Measurements from ENCODE around the gene TSPO. TPM values are rescaled to one million over a fixed set of nuclear protein-coding genes. Genes with fewer than 3 reads are reported as not detected.

The TSPO gene
- total RNA-seq, 2 donors from 2014 or later, result 266 to 426 TPM

- H3K9ac ChIP-seq (ENCODE audit: low read depth in 2 of 2, low read length in 2 of 2), result no peak overlapping the region
- intact Hi-C loops (cut with DNase I), result no loop called here
- no peaks in the 10 kb centered on the region for H3K4me1 ChIP-seq
- no peaks in the 10 kb centered on the region for H3K36me3 ChIP-seq
- DNase-seq, result no peak
- no peaks in the 10 kb centered on the region for H3K9me3 ChIP-seq
- no peak overlapping the region for H3K27ac ChIP-seq
- TF ChIP-seq, protein P1, sequence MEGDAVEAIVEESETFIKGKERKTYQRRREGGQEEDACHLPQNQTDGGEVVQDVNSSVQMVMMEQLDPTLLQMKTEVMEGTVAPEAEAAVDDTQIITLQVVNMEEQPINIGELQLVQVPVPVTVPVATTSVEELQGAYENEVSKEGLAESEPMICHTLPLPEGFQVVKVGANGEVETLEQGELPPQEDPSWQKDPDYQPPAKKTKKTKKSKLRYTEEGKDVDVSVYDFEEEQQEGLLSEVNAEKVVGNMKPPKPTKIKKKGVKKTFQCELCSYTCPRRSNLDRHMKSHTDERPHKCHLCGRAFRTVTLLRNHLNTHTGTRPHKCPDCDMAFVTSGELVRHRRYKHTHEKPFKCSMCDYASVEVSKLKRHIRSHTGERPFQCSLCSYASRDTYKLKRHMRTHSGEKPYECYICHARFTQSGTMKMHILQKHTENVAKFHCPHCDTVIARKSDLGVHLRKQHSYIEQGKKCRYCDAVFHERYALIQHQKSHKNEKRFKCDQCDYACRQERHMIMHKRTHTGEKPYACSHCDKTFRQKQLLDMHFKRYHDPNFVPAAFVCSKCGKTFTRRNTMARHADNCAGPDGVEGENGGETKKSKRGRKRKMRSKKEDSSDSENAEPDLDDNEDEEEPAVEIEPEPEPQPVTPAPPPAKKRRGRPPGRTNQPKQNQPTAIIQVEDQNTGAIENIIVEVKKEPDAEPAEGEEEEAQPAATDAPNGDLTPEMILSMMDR (IDR thresholded peaks at IDR 0.05), result no peak
- no peak overlapping the region for H3K4me3 ChIP-seq
- no peaks in the 10 kb centered on the region for H3K27me3 ChIP-seq
Measured at GRCh38 chr22:43203471-43203981, 52.2 kb downstream of the TSPO start.

DNA sequence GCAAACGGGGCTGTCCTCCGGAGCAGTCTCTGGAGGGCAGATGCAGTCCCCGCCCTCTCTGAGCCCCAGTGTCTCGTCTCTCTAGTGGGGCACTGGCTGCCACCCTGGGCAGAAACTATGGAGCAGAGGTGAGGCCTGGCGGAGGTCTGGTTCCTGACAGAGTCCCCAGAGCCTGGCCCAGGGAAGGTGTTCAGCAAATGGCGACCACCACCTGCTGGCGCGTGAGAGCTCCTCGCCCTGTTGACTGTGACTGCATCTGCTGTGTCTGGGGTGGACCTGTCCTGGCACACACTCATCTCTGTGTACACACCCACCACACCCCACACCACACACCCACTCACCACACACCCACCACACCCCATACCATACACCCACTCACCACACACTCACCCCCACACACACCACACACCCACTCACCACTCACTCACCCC, 53.9 kb downstream of the TSPO start:
- DNase-seq, result no peak
- H3K4me3 ChIP-seq, result no peak overlapping the region
- H3K36me3 ChIP-seq, result no peaks in the 10 kb centered on the region
- H3K4me1 ChIP-seq, result no peaks in the 10 kb centered on the region
- intact Hi-C loops (cut with DNase I), result no loop called here
- no peak overlapping the region for H3K27ac ChIP-seq
- no peak overlapping the region for H3K9ac ChIP-seq (ENCODE audit: low read depth in 2 of 2, low read length in 2 of 2)
- no peaks in the 10 kb centered on the region for H3K27me3 ChIP-seq
- TF ChIP-seq, protein P1 (IDR thresholded peaks at IDR 0.05), result no peak
- no peaks in the 10 kb centered on the region for H3K9me3 ChIP-seq

GRCh38 chr22:43205748-43206508, 54.6 kb downstream of the TSPO start:
- no peak for DNase-seq
- no peaks in the 10 kb centered on the region for H3K36me3 ChIP-seq
- no peaks in the 10 kb centered on the region for H3K27me3 ChIP-seq
- H3K27ac ChIP-seq, result no peak overlapping the region
- no peaks in the 10 kb centered on the region for H3K9me3 ChIP-seq
- H3K4me1 ChIP-seq, result no peaks in the 10 kb centered on the region
- H3K4me3 ChIP-seq, result no peak overlapping the region
- intact Hi-C loops (cut with DNase I), result no loop called here
- TF ChIP-seq, protein P1 (IDR thresholded peaks at IDR 0.05), result no peak
- no peak overlapping the region for H3K9ac ChIP-seq (ENCODE audit: low read depth in 2 of 2, low read length in 2 of 2)

DNA sequence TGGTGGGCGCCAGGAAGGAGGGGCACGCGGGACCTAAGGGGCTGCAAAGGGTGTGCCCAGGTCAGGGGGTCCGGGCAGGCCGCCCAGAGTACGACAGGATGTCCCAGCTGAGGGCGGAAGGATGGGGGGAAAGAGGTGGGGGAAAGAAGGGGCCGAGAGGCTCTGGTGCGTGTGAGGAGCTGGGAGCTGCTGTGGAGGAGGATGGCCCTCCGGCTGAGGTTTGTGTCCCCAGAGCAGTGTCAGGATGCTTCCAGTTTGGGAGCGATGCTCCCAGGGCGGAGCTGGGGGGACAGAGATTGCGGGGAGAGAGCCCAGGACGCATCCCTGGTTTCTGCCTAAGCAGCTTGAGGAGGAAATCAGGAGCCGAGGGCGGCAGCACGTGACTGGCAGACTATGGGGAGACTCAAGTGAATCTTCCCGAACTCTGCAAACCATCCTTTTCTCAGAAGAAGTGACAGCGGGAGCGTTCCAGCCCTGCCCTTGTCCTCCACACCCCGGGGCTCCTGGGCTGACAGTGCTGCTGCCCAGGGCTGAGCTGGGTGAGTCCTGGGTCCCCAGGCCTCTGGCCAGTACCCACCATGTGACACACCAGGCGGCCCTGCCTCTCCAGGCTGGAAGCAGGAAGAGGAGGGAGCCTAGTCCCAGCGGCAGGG, 55.3 kb downstream of the TSPO start:
- no peak overlapping the region for H3K27ac ChIP-seq
- no peaks in the 10 kb centered on the region for H3K4me1 ChIP-seq
- H3K9ac ChIP-seq (ENCODE audit: low read depth in 2 of 2, low read length in 2 of 2), result no peak overlapping the region
- TF ChIP-seq, protein P1 (IDR thresholded peaks at IDR 0.05), result no peak
- no peaks in the 10 kb centered on the region for H3K9me3 ChIP-seq
- no peaks in the 10 kb centered on the region for H3K36me3 ChIP-seq
- intact Hi-C loops (cut with DNase I), result no loop called here
- no peak for DNase-seq
- no peaks in the 10 kb centered on the region for H3K27me3 ChIP-seq
- H3K4me3 ChIP-seq, result no peak overlapping the region

- Histone ChIP-seq H3K4me3 (no peak overlapping the region), H3K9me3 (no peaks in the 10 kb centered on the region), H3K4me1 (no peaks in the 10 kb centered on the region), H3K27ac (no peak overlapping the region), H3K27me3 (no peaks in the 10 kb centered on the region), H3K9ac (ENCODE audit: low read depth in 2 of 2, low read length in 2 of 2) (no peak overlapping the region), H3K36me3 (no peaks in the 10 kb centered on the region)
- intact Hi-C loops (cut with DNase I), result no loop called here
- no peak for DNase-seq
- TF ChIP-seq, protein P1 (IDR thresholded peaks at IDR 0.05), result no peak
Measured at GRCh38 chr22:43207386-43207785, 56.0 kb downstream of the TSPO start.

Data from colonic mucosa (tissue), 4 donors.